HPDE6-E6E7 (cell line): ENCODE measurements around the gene ZNF491.
"Not testable (repeated sequence)": the region's sequence is repeated elsewhere in the genome, so short reads cannot be mapped to it uniquely, and the experiment has no call there.

Experiments used
- DNase-seq: peaks from one replicate; pipeline ENCODE4 v3.0.0; 2011; ENCODE audit warnings: missing footprints; ENCODE audit errors: extremely low spot score

ZNF491 gene

DNA sequence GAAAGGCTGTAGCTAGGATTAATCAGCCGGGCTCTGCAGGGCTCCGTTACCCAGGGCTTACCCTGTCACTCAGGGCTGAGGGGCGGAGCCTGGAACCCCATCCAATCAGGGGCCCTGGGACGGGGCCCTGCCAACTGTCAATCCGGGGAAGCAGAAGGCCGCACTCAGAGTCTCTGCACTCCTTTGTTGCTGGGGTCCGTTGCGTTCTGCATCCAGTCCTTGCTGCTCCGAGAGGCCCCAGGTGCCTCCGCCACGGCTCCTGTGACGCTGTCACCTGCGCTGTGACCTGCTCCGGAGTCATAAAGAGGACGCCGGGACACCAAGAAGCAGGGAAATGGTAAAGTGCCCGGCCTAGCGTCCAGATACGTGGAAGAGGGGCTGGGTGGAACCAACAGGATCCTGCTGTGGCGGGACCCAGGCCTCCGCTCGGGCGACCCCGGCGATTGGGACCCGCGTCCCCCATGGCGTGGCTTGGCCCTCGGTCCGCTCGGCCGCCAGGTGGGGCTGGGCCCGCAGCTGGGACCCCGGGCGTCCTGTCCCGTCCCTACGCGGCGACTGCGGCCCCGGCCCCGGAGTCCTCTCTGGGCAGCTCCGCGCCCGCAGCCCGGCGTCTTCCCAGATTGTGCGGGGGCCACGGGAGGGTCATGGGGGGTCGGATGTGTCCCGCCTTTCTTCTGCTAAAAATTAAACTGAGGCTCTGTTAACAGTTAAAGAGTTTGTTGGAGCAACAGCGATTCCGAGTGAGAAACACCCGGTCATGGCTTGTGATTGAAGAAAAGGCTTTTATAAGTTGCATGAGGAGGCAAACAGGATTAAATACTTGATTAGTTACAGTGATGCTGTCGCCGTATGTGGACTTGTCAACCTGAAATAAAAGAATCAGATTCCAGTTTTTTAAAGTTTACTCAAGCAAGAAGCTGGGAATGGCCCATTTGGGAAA lies at the start of gene ZNF491:
TSS of gene ZNF491 (plus strand) at position 133 of the 940 bp plus-strand sequence. CDS start 7,431 bp downstream, outside the sequence.
- peak; percentile 99 for DNase-seq

DNA sequence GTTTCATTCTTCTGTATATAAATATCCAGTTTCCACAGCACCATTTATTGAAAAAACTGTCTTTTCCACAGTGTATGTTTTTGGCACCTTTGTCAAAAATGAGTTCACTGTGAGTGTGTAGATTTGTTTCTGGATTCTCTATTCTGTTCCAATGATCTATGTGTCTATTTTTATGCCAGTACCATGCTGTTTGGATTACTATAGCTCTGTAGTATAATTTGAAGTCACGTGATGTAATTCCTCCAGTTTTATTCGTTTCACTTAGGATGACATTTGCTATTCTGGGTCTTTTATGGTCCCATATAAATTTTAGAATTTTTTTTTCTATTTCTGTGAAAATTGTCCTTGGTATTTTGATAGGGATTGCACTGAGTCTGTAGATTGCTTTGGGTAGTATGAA lies 48.6 kb upstream of the ZNF491 start:
- DNase-seq = no peak

DNA sequence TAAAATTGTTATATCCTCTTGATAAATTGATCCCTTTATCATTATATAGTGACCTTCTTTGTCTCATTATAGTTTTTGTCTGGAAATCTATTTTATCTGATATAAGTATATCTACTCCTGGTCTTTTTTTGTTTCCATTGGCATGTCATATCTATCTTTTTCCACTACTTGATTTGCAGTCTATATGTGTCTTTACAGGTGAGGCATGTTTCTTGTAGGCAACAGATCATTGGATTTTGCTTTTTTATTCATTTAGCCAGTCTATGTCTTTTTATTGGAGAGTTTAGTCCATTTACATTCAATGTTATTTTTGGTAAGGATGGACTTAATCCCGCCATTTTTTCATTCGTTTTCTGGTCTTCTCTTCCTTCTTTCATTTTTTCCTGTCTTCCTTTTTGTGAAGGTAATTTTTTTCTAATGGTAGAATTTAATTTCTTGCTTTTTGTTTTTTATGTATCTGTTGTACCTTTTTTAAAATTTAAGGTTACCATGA lies 46.0 kb upstream of the ZNF491 start:
- no peak for DNase-seq

DNA sequence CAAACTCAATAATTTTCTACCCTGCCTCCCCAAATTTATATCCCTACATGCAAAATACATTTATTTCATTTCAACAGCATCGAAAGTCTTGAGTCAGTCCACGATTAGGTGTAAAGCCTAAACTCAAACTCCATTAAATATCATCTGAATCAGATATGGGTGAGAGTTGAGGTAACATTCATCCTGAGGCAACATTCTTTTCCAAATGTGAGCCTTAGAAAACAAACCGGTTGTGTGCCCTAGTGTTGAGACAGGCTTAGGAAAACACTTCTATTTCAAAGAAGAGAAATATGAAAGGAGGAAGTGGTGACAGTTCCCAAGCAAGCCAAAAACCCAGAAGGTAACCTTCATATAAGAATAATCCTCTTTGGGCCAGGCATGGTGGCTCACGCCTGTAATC lies 43.7 kb upstream of the ZNF491 start:
- no peak for DNase-seq

DNA sequence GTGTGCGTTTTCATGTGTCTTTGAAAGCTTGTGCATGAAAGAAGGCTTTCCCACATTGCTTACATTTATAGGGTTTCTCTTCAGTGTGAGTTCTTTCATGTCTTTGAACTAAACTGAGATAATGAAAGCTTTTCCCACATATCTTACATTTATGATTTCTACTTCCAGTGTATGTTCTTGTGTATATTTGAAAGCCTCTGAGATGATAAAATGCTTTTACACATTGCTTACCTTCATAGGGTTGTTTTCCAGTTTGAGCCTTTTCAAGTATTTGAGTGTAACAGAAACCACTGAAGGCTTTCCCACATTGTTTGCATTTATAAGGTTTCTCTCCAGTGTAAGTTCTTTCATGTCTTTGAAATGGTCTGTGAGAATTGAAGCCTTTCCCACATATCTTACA lies 41.4 kb upstream of the ZNF491 start:
- no peak for DNase-seq

DNA sequence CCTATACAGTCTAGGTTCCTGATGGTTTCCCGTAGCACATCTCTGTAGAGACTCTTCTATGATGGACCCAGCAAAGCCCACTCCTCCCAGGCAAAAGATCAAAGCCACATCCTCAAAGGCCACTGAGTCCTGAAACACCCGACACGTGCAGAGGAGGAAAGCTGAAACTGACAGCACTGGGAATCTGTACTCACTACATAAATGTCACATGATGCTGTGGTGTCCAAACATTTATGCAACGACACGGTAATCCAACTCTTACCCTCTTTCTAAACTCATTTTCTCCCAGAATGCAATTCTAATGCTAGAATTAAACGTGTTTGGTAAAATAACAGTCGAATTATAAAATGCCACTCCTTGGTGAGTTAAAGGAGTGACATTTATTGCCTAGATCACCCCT lies 38.5 kb upstream of the ZNF491 start:
- DNase-seq = no peak

DNA sequence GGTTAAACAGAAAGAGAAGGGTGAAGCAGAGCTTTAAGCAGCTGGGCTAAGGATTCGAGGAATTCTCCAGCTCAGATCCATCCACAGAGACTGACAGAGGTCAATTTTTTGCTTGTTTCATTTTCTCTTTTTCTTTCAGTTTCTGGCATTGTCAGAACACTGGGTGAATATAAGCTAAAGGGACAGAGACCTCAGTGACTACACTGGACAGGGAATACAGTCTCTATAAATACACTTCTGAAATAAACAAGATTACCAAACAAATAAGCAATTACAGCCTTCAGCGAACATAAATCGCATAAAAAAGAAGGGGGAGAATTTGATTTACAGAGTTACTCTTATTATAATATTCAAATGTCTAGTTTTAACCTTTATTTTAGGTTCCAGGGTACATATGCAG lies 35.2 kb upstream of the ZNF491 start:
- DNase-seq = no peak

DNA sequence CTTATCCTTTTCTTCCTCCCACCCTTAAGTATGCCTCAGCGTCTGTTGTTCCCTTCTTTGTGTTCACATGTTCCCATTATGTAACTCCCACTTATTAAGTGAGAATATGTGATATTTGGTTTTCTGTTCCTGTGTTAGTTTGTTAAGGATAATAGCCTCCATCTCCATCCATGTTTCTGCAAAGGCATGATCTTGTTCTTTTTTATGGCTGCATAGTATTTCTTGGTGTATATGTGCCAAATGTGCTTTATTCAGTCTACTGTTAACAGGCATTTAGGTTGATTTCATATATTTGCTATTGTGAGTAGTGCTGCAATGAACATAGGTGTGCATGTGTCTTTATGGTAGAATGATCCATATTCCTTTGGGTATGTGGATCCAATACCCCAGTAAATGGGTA lies 34.7 kb upstream of the ZNF491 start:
- DNase-seq = no peak

DNA sequence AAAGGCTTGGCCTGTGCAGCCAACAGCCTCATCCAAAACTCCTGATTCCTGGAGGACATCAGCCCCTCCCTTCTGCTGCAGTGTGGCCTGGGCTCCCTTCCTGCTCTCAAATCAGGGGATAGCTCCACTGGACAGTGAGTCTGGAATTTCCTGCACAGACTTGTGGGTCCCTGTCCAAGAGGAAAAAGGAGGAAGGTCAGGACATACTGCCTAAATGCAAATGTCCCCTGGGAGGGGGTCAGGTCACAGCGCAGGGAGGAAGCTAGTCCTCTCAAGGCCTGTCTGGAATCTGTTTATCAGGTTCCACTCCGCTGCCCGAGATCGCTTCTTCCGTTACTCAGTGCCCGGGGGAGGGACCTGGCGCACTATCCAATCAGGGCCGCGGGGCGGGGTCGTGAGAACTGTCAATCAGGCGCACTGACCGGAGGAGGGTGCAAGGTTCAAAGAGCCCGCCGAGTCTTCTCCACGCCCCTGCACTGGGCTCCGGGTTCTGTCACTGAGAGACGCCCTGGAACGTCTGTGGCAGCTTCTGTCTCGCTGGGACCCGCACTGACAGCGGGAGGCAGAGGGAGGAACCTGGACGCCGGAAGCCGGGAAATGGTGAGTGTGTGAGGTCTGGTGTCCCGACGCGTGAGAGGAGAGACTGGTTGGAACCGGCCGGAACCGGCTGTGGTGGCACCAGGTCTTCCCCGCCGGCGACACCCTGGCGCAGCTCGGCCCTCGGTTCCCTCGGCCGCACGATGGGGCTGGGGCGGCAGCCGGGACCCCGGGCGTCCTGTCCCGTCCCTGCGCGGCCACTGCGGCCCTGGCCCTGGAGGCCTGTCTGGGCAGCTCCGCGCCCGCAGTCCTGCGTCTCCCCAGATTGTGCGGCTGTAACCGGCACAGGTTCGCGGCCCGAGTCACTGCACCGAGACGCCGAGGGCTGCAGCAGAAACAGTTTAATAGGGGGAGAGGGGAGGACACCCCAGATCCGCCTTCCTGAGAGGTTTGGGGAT lies 31.4 kb upstream of the ZNF491 start, which contains the start of gene ZNF441:
TSS of gene ZNF441 (plus strand) at position 404 of the 995 bp plus-strand sequence. CDS start at position 598, 194 bp downstream.
- peak; percentile 85 for DNase-seq

DNA sequence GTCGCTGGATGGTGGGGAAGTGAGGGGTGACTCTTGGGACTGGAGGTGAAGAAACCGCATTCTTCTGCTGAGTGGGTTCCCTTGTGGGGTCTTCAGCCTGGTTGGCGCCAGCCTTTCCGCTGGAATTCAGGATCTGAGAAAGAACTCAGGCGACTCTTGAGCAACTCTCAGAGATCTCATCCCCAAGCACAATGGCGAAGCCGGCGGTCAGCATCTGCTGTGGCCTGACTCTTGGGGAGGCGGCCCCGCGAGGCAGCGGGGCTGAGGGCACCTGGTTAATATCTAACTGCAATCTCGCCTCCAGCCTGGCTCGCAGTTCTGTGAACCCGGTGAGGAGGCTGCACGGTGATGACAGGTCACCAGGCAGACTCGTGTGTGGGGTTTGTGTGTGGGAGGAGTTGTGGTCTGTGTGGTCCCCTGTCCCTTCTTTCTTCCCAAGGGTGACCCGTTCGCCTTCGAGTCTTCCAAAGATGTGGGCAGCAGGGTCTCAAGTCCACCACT lies 30.6 kb upstream of the ZNF491 start:
- peak; percentile 12 for DNase-seq

DNA sequence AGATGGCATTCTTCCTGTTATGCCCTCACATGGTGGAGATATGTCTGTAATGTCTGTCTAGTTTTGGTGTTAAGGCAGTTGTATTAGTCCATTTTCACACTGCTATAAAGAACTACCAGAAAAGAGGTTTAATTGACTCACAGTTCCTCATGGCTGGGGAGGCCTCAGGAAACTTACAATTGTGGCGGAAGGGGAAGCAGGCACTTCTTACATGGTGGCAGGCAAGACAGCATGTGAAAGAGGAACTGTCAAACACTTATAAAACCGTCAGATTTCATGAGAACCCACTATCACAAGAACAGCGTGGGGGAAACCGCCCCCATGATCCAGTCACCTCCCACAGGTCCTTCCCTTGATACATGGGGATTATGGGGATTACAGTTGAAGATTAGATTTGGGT lies 28.3 kb upstream of the ZNF491 start:
- DNase-seq = no peak

DNA sequence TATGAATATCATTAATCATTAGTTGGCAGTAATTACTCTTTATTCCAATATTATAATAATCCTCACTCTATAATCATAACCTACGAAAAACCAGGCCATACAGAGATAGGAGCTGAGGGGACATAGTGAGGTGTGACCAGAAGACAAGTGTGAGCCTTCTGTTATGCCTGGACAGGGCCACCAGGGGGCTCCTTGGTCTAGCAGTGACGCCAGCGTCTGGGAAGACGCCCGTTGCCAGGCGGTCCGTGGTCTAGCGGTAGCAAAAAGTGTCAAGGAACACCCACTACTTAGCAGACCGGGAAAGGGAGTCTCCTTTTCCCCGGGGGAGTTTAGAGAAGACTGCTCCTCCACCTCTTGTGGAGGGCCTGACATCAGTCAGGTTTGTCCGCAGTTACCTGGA lies 26.8 kb upstream of the ZNF491 start:
- not testable (repeated sequence) for DNase-seq

DNA sequence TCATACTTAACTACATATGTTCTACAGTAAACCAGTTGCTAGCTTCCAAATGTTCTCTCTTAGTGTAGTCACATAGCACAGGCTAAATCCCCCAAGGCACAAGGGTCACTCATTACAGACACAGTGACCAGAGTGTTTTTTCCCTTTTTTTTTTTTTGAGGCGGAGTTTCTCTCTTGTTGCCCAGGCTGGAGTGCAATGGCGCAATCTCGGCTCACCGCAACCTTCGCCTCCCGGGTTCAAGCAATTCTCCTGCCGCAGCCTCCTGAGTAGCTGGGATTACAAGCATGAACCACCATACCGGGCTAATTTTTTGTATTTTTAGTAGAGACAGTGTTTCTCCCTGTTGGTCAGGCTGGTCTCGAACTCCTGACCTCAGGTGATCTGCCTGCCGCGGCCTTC lies 21.7 kb upstream of the ZNF491 start:
- not testable (repeated sequence) for DNase-seq

DNA sequence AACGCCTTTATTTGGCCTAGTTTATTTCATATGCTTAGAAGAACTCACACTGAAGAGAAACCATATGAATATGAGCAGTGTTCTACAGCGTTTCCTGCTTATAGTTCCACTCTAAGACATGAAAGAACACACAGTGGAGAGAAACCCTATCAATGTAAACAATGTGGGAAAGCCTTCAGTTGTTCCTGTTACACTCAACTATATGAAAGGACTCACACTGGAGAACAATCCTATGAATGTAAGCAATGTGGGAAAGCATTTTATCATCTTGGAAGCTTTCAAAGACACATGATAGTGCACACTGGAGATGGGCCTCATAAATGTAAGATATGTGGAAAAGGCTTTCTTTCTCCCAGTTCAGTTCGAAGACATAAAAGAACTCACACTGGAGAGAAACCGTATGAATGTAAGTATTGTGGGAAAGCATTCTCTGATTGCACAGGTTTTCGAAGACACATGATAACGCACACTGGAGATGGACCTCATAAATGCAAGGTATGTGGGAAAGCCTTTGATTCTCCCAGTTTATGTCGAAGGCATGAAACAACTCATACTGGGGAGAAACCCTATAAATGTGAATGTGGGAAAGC lies 17.8 kb upstream of the ZNF491 start:
- no peak for DNase-seq

DNA sequence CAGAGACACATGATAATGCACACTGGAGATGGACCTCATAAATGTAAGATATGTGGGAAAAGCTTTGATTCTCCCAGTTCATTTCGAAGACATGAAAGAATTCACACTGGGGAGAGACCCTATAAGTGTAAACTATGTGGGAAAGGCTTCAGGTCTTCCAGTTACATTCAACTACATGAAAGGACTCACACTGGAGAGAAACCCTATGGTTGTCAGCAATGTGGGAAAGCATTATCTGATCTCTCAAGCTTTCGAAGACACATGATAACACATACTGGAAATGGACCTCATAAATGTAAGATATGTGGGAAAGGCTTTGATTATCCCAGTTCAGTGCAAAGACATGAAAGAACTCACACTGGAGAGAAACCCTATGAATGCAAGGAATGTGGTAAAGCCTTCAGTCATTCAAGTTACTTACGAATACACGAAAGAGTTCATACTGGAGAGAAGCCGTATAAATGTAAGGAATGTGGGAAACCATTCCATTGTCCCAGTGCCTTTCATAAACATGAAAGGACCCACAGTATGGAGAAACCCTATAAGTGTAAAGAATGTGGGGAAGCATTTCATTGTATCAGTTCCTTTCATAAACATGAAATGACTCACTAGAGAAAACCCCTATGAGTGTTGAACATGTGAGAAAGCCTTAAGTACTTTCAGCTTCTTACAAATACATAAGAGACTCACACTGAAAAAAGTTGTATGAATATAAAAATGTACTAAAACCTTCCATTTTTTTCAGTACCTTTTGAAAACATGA lies 16.8 kb upstream of the ZNF491 start:
- no peak for DNase-seq

DNA sequence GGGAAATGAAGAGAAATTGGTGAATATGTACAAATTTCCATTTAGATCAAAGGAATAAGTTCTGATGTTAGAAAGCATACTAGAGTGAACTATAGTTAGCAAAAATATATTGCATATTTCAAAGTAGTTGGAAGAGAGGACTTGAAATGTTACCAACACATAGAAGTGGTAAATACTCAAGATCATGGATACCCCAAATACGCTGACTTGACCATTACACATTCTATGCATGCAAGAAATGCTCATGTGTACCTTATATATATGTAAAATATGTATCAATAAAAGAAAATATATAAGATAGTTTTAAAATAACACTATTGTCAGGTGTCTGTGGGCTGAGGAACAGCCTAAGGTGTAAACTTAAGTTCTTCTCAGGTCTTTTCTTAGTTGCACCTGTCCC lies 14.6 kb upstream of the ZNF491 start:
- DNase-seq = no peak

DNA sequence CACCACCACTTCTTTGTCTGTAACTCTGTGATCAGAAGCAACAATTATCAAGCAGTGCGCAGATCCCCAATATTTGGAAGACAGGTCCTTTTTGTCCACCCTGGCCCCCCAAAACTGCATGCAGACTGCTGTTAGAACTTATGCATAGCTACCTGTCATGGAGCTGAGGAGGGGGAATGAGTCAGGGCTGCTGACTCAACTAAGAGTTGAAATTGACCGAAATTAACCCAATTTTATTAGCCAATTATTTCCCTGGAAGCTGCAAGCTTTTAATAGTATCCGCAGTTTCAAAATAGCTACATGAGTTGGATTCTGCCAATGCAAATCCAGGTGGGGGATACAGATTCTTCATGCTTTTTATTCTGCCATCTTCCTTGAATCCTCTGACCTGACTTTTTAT lies 14.0 kb upstream of the ZNF491 start:
- DNase-seq = no peak

DNA sequence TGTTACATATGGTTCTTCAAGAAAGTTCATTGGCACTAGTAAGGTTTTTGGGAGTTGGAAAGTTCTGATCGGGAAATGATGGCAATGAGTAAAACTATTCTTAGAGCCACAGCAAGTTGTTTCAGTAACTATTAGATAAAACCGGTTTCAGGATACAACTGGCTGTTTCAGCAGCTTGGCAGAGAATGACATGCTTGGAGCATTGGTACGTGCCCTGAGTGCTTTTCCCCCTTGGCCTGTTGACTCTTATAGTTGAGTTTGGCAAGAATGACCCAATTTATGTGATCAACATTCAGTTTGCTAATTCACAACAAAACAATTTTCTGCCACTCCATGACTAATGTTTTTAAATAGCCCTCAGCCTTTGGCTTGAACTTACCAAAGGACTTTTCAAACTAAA lies 10.8 kb upstream of the ZNF491 start:
- no peak for DNase-seq

DNA sequence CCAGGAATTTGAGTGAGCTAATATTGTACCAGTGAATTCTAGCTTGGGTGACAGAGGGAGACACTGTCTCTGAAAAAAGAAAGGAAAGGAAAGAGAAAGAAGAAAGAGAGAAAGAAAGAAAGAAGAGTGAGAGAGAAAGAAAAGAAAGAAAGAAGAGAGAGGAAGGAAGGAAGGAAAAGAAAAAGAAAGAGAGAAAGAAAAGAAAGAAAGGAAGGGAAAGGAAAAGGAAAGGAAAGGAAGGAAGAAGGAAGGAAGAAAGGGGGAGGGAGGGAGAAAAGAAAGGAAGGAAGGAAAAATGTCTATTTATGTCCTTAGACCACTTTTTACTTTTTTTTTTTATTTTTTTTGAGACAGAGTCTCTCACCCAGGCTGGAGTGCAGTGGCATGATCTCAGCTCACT lies 5.4 kb upstream of the ZNF491 start:
- DNase-seq = no peak

DNA sequence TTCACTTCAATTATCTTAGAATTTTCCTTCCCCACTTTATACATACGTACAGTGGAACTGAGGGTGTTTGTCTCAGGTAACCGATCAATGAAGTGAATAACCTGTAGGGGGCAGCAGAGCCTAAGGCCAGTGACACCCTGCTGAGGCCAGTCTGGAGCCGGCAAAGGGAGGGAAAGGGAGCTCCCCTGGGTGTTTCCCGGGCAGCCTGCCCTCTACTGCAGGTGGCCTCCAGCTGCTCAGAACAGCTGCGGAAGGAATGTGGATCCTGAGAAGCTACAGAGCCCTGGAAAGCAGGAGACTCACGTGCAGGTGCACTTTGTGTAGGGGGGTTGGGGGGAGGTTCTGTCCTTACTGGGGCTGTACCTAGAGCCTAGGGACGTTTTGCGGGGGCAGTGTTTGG lies 832 bp upstream of the ZNF491 start:
- DNase-seq = peak; percentile 87
